DOHH2 (cell line): ENCODE results near the gene UPF3A.

Source experiments
- H3F3A ChIP-seq: fragments of 200-600 bp; sonication (generic), shearing (Covaris generic); 2 replicates; pipeline ENCODE4 v1.6.0; 2016; ENCODE audit warnings: antibody characterized with exemption, mild to moderate bottlenecking; ENCODE audit not compliant: control insufficient read depth, insufficient read depth
- H3K27ac ChIP-seq: fragments of 200-600 bp; sonication (generic); 2 replicates; pipeline ENCODE4 v1.5.1; 2014; ENCODE audit warnings: low read depth, mild to moderate bottlenecking, low read length, moderate library complexity
- H3K27me3 ChIP-seq: fragments of 200-600 bp; sonication (generic); 2 replicates; pipeline ENCODE4 v1.6.1; 2014; ENCODE audit warnings: mild to moderate bottlenecking, low read length, mixed read lengths; ENCODE audit not compliant: control insufficient read depth
- H3K36me3 ChIP-seq: fragments of 200-600 bp; sonication (generic); 2 replicates; pipeline ENCODE4 v1.6.1; 2014; ENCODE audit warnings: mild to moderate bottlenecking, low read length, moderate library complexity, mixed read lengths; ENCODE audit not compliant: control insufficient read depth
- H3K4me1 ChIP-seq: fragments of 200-600 bp; sonication (generic); 2 replicates; pipeline ENCODE4 v1.6.1; 2014; ENCODE audit warnings: mild to moderate bottlenecking, low read length, mixed read lengths; ENCODE audit not compliant: control insufficient read depth
- H3K4me2 ChIP-seq: fragments of 200-600 bp; sonication (generic); 2 replicates; pipeline ENCODE4 v1.6.0; 2014; ENCODE audit warnings: mild to moderate bottlenecking, low read length, moderate library complexity
- H3K4me3 ChIP-seq: fragments of 200-600 bp; sonication (generic); 2 replicates; pipeline ENCODE4 v1.5.1; 2014; ENCODE audit warnings: mild to moderate bottlenecking, low read length, mixed read lengths
- H3K79me2 ChIP-seq: fragments of 200-600 bp; sonication (generic); 2 replicates; pipeline ENCODE4 v1.6.1; 2014; ENCODE audit warnings: mild to moderate bottlenecking, low read length, mixed read lengths; ENCODE audit not compliant: control insufficient read depth
- H3K9me2 ChIP-seq: fragments of 200-600 bp; sonication (generic); replicated peaks from 2 replicates; pipeline ENCODE4 v1.6.1; 2014; ENCODE audit warnings: mild to moderate bottlenecking, low read length, mixed read lengths; ENCODE audit not compliant: control insufficient read depth
- H3K9me3 ChIP-seq: fragments of 200-600 bp; sonication (generic); 2 replicates; pipeline ENCODE4 v1.6.1; 2014; ENCODE audit warnings: antibody characterized with exemption, low read length, mixed read lengths; ENCODE audit not compliant: control insufficient read depth, insufficient read depth
- H4K20me1 ChIP-seq: fragments of 200-600 bp; sonication (generic); 2 replicates; pipeline ENCODE4 v1.6.0; 2014; ENCODE audit warnings: low read depth, mild to moderate bottlenecking, antibody characterized with exemption, low read length, moderate library complexity; ENCODE audit not compliant: control insufficient read depth, insufficient read depth
- EZH2phosphoT487 ChIP-seq: fragments of 200-600 bp; sonication (generic); IDR thresholded peaks from 2 replicates; pipeline ENCODE4 v1.6.1; 2017; ENCODE audit warnings: borderline replicate concordance, mild to moderate bottlenecking, antibody characterized with exemption, low read length, moderate library complexity, mixed read lengths
- TF ChIP-seq, protein P1 (sequence below): fragments of 200-600 bp; sonication (generic); IDR thresholded peaks from one replicate; pipeline ENCODE4 v1.5.1; 2014; ENCODE audit warnings: antibody characterized with exemption, mild to moderate bottlenecking, low read depth, low read length; ENCODE audit not compliant: poor library complexity, severe bottlenecking

UPF3A gene

GRCh38 chr13:114281351-114282040 lies at the start of gene UPF3A:
UPF3A (plus strand) TSS chr13:114281601; CDS start chr13:114281640, 39 bp downstream.
- no peaks in the 10 kb centered on the region for H4K20me1 ChIP-seq
- no peaks in the 10 kb centered on the region for H3K9me3 ChIP-seq
- peaks cover 28% of the 10 kb centered on the region for H3K4me1 ChIP-seq
- H3K9me2 ChIP-seq, result no peaks in the 10 kb centered on the region
- no peak for TF ChIP-seq EZH2phosphoT487
- TF ChIP-seq, protein P1, sequence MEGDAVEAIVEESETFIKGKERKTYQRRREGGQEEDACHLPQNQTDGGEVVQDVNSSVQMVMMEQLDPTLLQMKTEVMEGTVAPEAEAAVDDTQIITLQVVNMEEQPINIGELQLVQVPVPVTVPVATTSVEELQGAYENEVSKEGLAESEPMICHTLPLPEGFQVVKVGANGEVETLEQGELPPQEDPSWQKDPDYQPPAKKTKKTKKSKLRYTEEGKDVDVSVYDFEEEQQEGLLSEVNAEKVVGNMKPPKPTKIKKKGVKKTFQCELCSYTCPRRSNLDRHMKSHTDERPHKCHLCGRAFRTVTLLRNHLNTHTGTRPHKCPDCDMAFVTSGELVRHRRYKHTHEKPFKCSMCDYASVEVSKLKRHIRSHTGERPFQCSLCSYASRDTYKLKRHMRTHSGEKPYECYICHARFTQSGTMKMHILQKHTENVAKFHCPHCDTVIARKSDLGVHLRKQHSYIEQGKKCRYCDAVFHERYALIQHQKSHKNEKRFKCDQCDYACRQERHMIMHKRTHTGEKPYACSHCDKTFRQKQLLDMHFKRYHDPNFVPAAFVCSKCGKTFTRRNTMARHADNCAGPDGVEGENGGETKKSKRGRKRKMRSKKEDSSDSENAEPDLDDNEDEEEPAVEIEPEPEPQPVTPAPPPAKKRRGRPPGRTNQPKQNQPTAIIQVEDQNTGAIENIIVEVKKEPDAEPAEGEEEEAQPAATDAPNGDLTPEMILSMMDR, result no peak
- peak within 1 kb of the TSS; percentile 78 for H3K4me3 ChIP-seq
- peak within 1 kb of the TSS; percentile 97 for H3K4me2 ChIP-seq
- peaks cover 35% of the 10 kb centered on the region for H3F3A ChIP-seq
- peaks cover 57% of the 10 kb centered on the region for H3K36me3 ChIP-seq
- peaks cover 45% of the 10 kb centered on the region for H3K79me2 ChIP-seq
- peak within 1 kb of the TSS; percentile 95 for H3K27ac ChIP-seq
- H3K27me3 ChIP-seq, result no peaks in the 10 kb centered on the region

GRCh38 chr13:114231886-114232285 lies 49.5 kb upstream of the UPF3A start:
- TF ChIP-seq, protein P1, result no peak
- no peak for TF ChIP-seq EZH2phosphoT487
- Histone ChIP-seq H4K20me1 (peaks cover 4% of the 10 kb centered on the region; the same call in 1 of the 2 replicates), H3K4me2 (no peak overlapping the region), H3K36me3 (peaks cover 14% of the 10 kb centered on the region), H3K4me1 (peaks cover 15% of the 10 kb centered on the region), H3K27me3 (peaks cover 36% of the 10 kb centered on the region), H3K4me3 (no peak overlapping the region), H3F3A (no peaks in the 10 kb centered on the region), H3K9me3 (no peaks in the 10 kb centered on the region), H3K27ac (no peak overlapping the region), H3K79me2 (peaks cover 20% of the 10 kb centered on the region), H3K9me2 (no peaks in the 10 kb centered on the region)

GRCh38 chr13:114234266-114234644 lies 47.1 kb upstream of the UPF3A start:
- H3K4me3 ChIP-seq, result peak overlapping the region; percentile 86
- H3K27me3 ChIP-seq, result peaks cover 17% of the 10 kb centered on the region
- peaks cover 12% of the 10 kb centered on the region for H3K4me1 ChIP-seq
- peak overlapping the region; percentile 64; the same call in 1 of the 2 replicates for H3K27ac ChIP-seq
- H3K9me3 ChIP-seq, result no peaks in the 10 kb centered on the region
- H3K4me2 ChIP-seq, result peak overlapping the region; percentile 95
- peaks cover 36% of the 10 kb centered on the region for H3K36me3 ChIP-seq
- peaks cover 26% of the 10 kb centered on the region for H3K79me2 ChIP-seq
- no peaks in the 10 kb centered on the region for H3K9me2 ChIP-seq
- H4K20me1 ChIP-seq, result peaks cover 4% of the 10 kb centered on the region; the same call in 1 of the 2 replicates
- no peaks in the 10 kb centered on the region for H3F3A ChIP-seq
- TF ChIP-seq, protein P1, result no peak
- no peak for TF ChIP-seq EZH2phosphoT487
